Mesendoderm (in vitro differentiated cells): ENCODE measurements around the gene MYO16.

ENCODE experiments used
- DNase-seq: peaks from one replicate; pipeline ENCODE4 v3.0.0; 2013
- H2AK5ac ChIP-seq: 2 replicates; pipeline ENCODE4 v1.6.1; 2013; ENCODE audit warnings: low read length, inconsistent platforms
- H2BK120ac ChIP-seq: 2 replicates; pipeline ENCODE4 v1.6.1; 2013; ENCODE audit warnings: low read depth, mild to moderate bottlenecking, low read length, moderate library complexity, mixed read lengths
- H2BK15ac ChIP-seq: replicated peaks from 2 replicates; pipeline ENCODE4 v1.6.1; 2013; ENCODE audit warnings: low read depth, mild to moderate bottlenecking, moderate library complexity
- H2BK5ac ChIP-seq: 2 replicates; pipeline ENCODE4 v1.6.1; 2013; ENCODE audit warnings: low read length, inconsistent platforms
- H3K18ac ChIP-seq: 2 replicates; pipeline ENCODE4 v1.6.1; 2013; ENCODE audit warnings: mild to moderate bottlenecking, low read length, mixed read lengths
- H3K23ac ChIP-seq: one replicate; pipeline ENCODE4 v1.6.1; 2013; ENCODE audit warnings: low read length
- H3K27ac ChIP-seq: 2 replicates; pipeline ENCODE4 v1.5.1; 2013; ENCODE audit warnings: low read depth, mild to moderate bottlenecking, inconsistent platforms, low read length, moderate library complexity
- H3K27me3 ChIP-seq: 2 replicates; pipeline ENCODE4 v1.6.1; 2013; ENCODE audit warnings: low read length, control low read depth, mild to moderate bottlenecking, inconsistent platforms; ENCODE audit not compliant: insufficient read depth, poor library complexity
- H3K36me3 ChIP-seq: 2 replicates; pipeline ENCODE4 v1.6.1; 2013; ENCODE audit warnings: low read length, inconsistent platforms; ENCODE audit not compliant: control insufficient read depth, insufficient read depth
- H3K4ac ChIP-seq: one replicate; pipeline ENCODE4 v1.6.1; 2013; ENCODE audit warnings: low read depth, mild to moderate bottlenecking, low read length, moderate library complexity
- H3K4me1 ChIP-seq: 2 replicates; pipeline ENCODE4 v1.6.1; 2013; ENCODE audit warnings: low read depth, low read length, inconsistent platforms; ENCODE audit not compliant: control insufficient read depth
- H3K4me2 ChIP-seq: 2 replicates; pipeline ENCODE4 v1.6.1; 2013; ENCODE audit warnings: low read length
- H3K4me3 ChIP-seq: 2 replicates; pipeline ENCODE4 v1.5.1; 2013; ENCODE audit warnings: mild to moderate bottlenecking, low read length
- H3K56ac ChIP-seq: one replicate; pipeline ENCODE4 v1.6.1; 2013; ENCODE audit warnings: low read length
- H3K79me1 ChIP-seq: 2 replicates; pipeline ENCODE4 v1.6.1; 2013; ENCODE audit warnings: low read length, inconsistent platforms
- H3K79me2 ChIP-seq: 2 replicates; pipeline ENCODE4 v1.6.1; 2013; ENCODE audit warnings: mild to moderate bottlenecking, low read length; ENCODE audit not compliant: control insufficient read depth, insufficient read depth
- H3K9ac ChIP-seq: 2 replicates; pipeline ENCODE4 v1.6.1; 2013; ENCODE audit warnings: low read length, inconsistent platforms
- H4K5ac ChIP-seq: one replicate; pipeline ENCODE4 v1.6.1; 2013; ENCODE audit warnings: low read length
- H4K8ac ChIP-seq: one replicate; pipeline ENCODE4 v1.6.1; 2013; ENCODE audit warnings: low read depth, mild to moderate bottlenecking, control low read depth, low read length, moderate library complexity
- WGBS: extraction: QIAGEN DNeasy Blood & Tissue Kit; methylation state at CpG from one replicate; pipeline ENCODE4 v1.1.7; 2013; ENCODE audit warnings: low lambda C conversion rate, missing lambda C conversion rate; ENCODE audit not compliant: insufficient coverage; ENCODE audit errors: extremely low coverage; 5-methylcytosine and 5-hydroxymethylcytosine counted together

MYO16 gene

DNA sequence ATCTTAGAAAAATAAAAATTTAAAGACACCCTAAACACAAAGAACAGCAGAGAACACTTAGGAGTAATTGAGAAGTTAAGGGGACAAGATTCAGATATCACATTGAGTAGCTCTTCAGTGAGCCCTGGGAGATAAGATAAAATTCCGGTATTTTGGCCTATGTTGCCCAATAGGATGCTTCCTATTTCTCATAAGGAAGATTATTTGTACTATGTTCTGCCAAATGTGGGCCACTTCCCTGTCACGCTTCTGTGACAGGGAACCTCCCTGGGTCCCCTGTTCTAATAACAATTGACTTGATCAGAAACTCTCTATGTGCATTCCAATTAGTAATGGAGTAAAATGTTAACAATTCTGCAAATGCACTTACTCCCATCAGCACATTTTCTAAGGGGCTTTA lies 310.7 kb downstream of the MYO16 start:
- Histone ChIP-seq H4K5ac (no peak overlapping the region), H2BK15ac (no peak overlapping the region), H2BK120ac (no peak overlapping the region), H3K4me3 (no peak overlapping the region), H3K18ac (no peak overlapping the region), H2AK5ac (no peak overlapping the region), H3K36me3 (no peaks in the 10 kb centered on the region), H2BK5ac (no peak overlapping the region), H3K4ac (no peak overlapping the region), H3K27me3 (no peaks in the 10 kb centered on the region), H3K56ac (no peak overlapping the region), H3K4me2 (no peak overlapping the region), H3K4me1 (no peaks in the 10 kb centered on the region), H4K8ac (no peak overlapping the region), H3K79me2 (no peaks in the 10 kb centered on the region), H3K23ac (no peak overlapping the region), H3K27ac (no peak overlapping the region), H3K9ac (no peak overlapping the region), H3K79me1 (no peaks in the 10 kb centered on the region)
- WGBS: no CpG with 5 or more reads among the region's 2 CpGs
- DNase-seq: no peak

DNA sequence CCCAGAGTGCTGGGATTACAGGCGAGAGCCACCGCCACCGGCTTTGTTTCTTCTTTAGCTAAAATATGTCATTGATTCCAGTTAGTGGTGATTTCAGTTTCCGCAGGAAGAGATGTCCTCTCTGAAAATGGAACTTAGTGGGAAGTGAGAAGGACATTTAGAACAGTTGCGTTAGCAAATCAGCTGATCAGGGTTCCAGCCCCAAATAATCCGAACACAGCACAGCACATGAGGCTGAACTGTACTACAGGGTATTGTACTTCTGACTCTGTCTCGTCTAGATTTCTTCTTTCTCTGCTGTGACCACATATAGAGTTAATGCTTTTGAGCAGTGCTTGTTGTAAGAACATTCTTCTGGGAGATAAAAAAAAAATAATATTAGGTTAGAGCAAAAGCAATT lies 314.4 kb downstream of the MYO16 start:
- no peak overlapping the region for H3K4me3 ChIP-seq
- no peak overlapping the region for H2AK5ac ChIP-seq
- H3K79me1 ChIP-seq: no peaks in the 10 kb centered on the region
- H3K27ac ChIP-seq: no peak overlapping the region
- H4K8ac ChIP-seq: no peak overlapping the region
- no CpG with 5 or more reads among the region's 7 CpGs for WGBS
- no peaks in the 10 kb centered on the region for H3K27me3 ChIP-seq
- no peak for DNase-seq
- no peak overlapping the region for H3K56ac ChIP-seq
- H4K5ac ChIP-seq: no peak overlapping the region
- H2BK15ac ChIP-seq: no peak overlapping the region
- no peak overlapping the region for H2BK5ac ChIP-seq
- H3K9ac ChIP-seq: no peak overlapping the region
- H3K79me2 ChIP-seq: no peaks in the 10 kb centered on the region
- H3K4me1 ChIP-seq: no peaks in the 10 kb centered on the region
- no peaks in the 10 kb centered on the region for H3K36me3 ChIP-seq
- H3K4ac ChIP-seq: no peak overlapping the region
- no peak overlapping the region for H3K4me2 ChIP-seq
- H3K18ac ChIP-seq: no peak overlapping the region
- H3K23ac ChIP-seq: no peak overlapping the region
- no peak overlapping the region for H2BK120ac ChIP-seq

DNA sequence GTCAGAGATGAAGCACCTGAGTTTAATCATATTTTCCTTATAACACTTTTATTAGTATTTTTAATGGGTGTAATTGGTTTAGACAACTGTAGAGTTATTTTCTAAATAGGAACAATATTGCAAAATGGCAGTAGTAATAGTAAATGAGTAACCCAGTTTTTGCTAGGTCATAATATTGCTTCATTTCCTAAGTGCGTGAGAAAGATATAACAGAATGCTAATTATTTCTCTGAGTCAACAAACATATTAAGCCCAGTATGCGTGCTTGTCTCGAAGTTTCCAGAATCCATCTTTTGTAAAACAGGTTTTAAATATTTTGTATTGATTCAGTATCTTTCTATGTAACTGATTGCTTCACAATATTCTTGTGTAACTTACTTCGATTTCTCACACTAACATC lies 315.3 kb downstream of the MYO16 start:
- Histone ChIP-seq H4K8ac (no peak overlapping the region), H3K27me3 (no peaks in the 10 kb centered on the region), H3K4me3 (no peak overlapping the region), H2BK120ac (no peak overlapping the region), H3K4me1 (no peaks in the 10 kb centered on the region), H3K36me3 (no peaks in the 10 kb centered on the region), H3K4ac (no peak overlapping the region), H3K56ac (no peak overlapping the region), H3K79me2 (no peaks in the 10 kb centered on the region), H2AK5ac (no peak overlapping the region), H3K23ac (no peak overlapping the region), H2BK5ac (no peak overlapping the region), H2BK15ac (no peak overlapping the region), H3K4me2 (no peak overlapping the region), H3K27ac (no peak overlapping the region), H3K9ac (no peak overlapping the region), H4K5ac (no peak overlapping the region), H3K79me1 (no peaks in the 10 kb centered on the region), H3K18ac (no peak overlapping the region)
- no CpG with 5 or more reads among the region's 4 CpGs for WGBS
- DNase-seq: no peak

DNA sequence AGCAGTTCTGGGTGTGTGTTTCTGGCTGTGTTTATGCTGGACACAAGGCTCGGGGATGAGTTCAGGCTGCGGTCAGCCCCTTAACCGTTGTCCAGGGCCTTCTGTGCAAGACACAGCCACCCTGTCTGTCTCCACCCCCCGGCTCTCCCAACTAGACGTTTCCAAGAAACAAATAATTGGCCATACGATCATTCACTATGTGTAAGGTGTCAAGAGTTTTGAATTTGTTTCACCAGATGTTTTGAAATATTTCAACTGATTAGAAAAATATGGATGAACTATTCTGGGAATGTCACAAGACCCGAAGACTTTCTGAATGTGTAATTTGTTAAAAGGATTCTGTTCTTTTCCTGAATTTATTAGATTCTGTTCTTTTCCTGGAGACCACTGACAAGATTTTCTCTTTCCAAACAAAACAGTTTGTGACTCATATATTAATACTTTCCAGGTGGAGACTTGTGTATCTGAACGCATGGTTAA lies 318.2 kb downstream of the MYO16 start:
- Histone ChIP-seq H3K23ac (no peak overlapping the region), H2BK5ac (no peak overlapping the region), H3K9ac (no peak overlapping the region), H3K79me1 (no peaks in the 10 kb centered on the region), H4K8ac (no peak overlapping the region), H2BK120ac (no peak overlapping the region), H2AK5ac (no peak overlapping the region), H4K5ac (no peak overlapping the region), H3K4me3 (no peak overlapping the region), H3K4ac (no peak overlapping the region), H3K36me3 (no peaks in the 10 kb centered on the region), H3K27me3 (no peaks in the 10 kb centered on the region), H3K4me1 (no peaks in the 10 kb centered on the region), H3K4me2 (no peak overlapping the region), H3K18ac (no peak overlapping the region), H2BK15ac (no peak overlapping the region), H3K79me2 (no peaks in the 10 kb centered on the region), H3K27ac (no peak overlapping the region), H3K56ac (no peak overlapping the region)
- WGBS: no CpG with 5 or more reads among the region's 8 CpGs
- DNase-seq: no peak

DNA sequence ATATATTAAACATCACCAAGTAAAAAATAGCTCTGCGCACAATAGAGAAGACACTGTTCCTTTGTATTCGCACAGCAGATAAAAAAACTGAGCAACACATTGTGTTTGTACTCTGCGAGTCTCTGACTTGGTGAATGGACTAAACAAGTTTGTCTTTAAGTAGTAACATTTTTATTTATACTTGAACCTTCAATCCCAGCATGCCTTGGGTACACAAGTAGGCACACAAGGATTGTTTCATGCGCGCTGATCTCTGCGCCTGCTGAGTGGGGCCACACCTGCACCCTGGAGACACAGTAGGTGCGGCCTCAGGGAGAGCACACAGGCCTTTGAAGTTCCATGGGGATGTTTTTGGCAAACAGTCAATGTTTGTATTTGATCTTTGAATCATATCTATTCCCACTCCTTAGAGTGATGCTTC lies 318.9 kb downstream of the MYO16 start:
- Histone ChIP-seq H3K79me2 (no peaks in the 10 kb centered on the region), H2BK15ac (no peak overlapping the region), H3K9ac (no peak overlapping the region), H2AK5ac (no peak overlapping the region), H4K5ac (no peak overlapping the region), H3K36me3 (no peaks in the 10 kb centered on the region), H3K27me3 (no peaks in the 10 kb centered on the region), H3K18ac (no peak overlapping the region), H3K79me1 (no peaks in the 10 kb centered on the region), H2BK5ac (no peak overlapping the region), H3K4me1 (no peaks in the 10 kb centered on the region), H3K27ac (no peak overlapping the region), H2BK120ac (no peak overlapping the region), H3K4me2 (no peak overlapping the region), H3K4me3 (no peak overlapping the region), H3K4ac (no peak overlapping the region), H4K8ac (no peak overlapping the region), H3K23ac (no peak overlapping the region), H3K56ac (no peak overlapping the region)
- WGBS: no CpG with 5 or more reads among the region's 7 CpGs
- DNase-seq: no peak

DNA sequence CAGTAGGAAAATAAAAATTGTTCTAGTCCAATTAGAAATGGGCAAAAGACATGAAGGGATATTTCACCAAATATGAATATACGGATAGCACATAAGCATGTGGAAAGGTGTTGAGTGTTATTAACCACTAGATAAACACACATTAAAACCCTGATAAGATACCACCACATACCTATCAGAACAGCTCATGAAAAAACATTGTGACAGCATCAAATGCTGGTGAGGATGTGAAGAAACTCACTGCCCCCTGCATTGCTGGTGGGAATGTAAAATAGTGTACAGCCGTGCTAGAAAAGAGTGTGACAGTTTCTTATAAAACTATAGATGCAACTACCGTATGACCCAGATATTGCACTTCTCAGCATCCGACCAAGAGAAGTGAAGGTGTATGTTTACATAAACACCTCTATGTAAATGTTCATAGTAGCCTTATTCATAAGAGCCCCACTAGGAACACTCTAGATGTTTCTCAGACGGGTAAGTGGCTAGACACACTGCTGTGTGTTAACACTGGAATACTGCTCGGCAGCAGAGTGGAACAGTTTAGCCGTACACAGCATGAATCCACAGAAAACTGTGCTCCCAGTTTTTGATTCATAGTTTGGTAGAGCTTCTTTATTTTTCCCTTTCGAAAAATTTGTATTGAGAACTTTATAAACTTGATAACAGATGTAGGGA lies 321.1 kb downstream of the MYO16 start:
- Histone ChIP-seq H3K4me3 (no peak overlapping the region), H2BK120ac (no peak overlapping the region), H3K9ac (no peak overlapping the region), H2BK5ac (no peak overlapping the region), H3K4me2 (no peak overlapping the region), H4K8ac (no peak overlapping the region), H3K56ac (no peak overlapping the region), H4K5ac (no peak overlapping the region), H2BK15ac (no peak overlapping the region), H3K27ac (no peak overlapping the region), H3K36me3 (no peaks in the 10 kb centered on the region), H3K4ac (no peak overlapping the region), H3K18ac (no peak overlapping the region), H2AK5ac (no peak overlapping the region), H3K27me3 (no peaks in the 10 kb centered on the region), H3K79me2 (no peaks in the 10 kb centered on the region), H3K23ac (no peak overlapping the region), H3K79me1 (no peaks in the 10 kb centered on the region), H3K4me1 (no peaks in the 10 kb centered on the region)
- DNase-seq: no peak
- no CpG with 5 or more reads among the region's 8 CpGs for WGBS
